Measurements from ENCODE around the gene NRBP1. TPM values are rescaled to one million over a fixed set of nuclear protein-coding genes. Genes with fewer than 3 reads are reported as not detected.

NRBP1 gene
- total RNA-seq, 3 donors from 2014 or later: 68.4 to 104 (median 87.6) TPM

- intact Hi-C loops (cut with DNase I, micrococcal nuclease): no loop called here
- no peaks in the 10 kb centered on the region for H3K9me3 ChIP-seq
- DNase-seq: no peak
- ATAC-seq: no peak
- H3K4me3 ChIP-seq: no peak overlapping the region
- TF ChIP-seq CTCF (IDR thresholded peaks at IDR 0.05): no peak
- H3K36me3 ChIP-seq (ENCODE audit: low read depth): no peaks in the 10 kb centered on the region
- H3K4me1 ChIP-seq (ENCODE audit: low read depth): peaks cover 7% of the 10 kb centered on the region
Measured at GRCh38 chr2:27485496-27485895, 57.1 kb downstream of the NRBP1 start.

- no peak for TF ChIP-seq CTCF (IDR thresholded peaks at IDR 0.05)
- peak; percentile 4 for ATAC-seq
- Histone ChIP-seq H3K36me3 (ENCODE audit: low read depth) (no peaks in the 10 kb centered on the region), H3K4me1 (ENCODE audit: low read depth) (peaks cover 7% of the 10 kb centered on the region), H3K9me3 (no peaks in the 10 kb centered on the region), H3K4me3 (peak overlapping the region; percentile 11)
- intact Hi-C loops (cut with DNase I, micrococcal nuclease): no loop called here
- peak in 1 of 3 donors; percentile 19 for DNase-seq
Measured at GRCh38 chr2:27489118-27489497, 60.7 kb downstream of the NRBP1 start.

GRCh38 chr2:27489498-27490397 lies 61.3 kb downstream of the NRBP1 start, which contains the start of gene IFT172:
TSS of gene IFT172 (minus strand) at chr2:27489743. CDS start at chr2:27489653, 90 bp downstream.
- Histone ChIP-seq H3K4me1 (ENCODE audit: low read depth) (peaks cover 7% of the 10 kb centered on the region), H3K9me3 (no peaks in the 10 kb centered on the region), H3K4me3 (peak within 1 kb of the TSS; percentile 11), H3K36me3 (ENCODE audit: low read depth) (no peaks in the 10 kb centered on the region)
- DNase-seq (peak; percentile 99 to 100 (median 100)), ATAC-seq (peak; percentile 99)
- intact Hi-C loops (cut with DNase I, micrococcal nuclease): no loop called here
- TF ChIP-seq CTCF (IDR thresholded peaks at IDR 0.05): no peak

Other genes with a start within 250 kb of the NRBP1 start
- 10 to 100 TPM; 82.0 to 88.8 (median 85.2) TPM for gene ATRAID, start 216.6 kb upstream of the NRBP1 start, total RNA-seq
- 10 to 100 TPM; 27.7 to 34.8 (median 30.0) TPM for gene SLC5A6, start 216.4 kb upstream of the NRBP1 start, total RNA-seq
- 10 to 100 TPM; 22.7 to 29.8 (median 24.7) TPM for gene CAD, start 211.3 kb upstream of the NRBP1 start, total RNA-seq
- under 1 TPM in 1 of 3 donors, not detected in 2; 0.12 TPM for gene SLC30A3, start 165.6 kb upstream of the NRBP1 start, total RNA-seq
- gene DNAJC5G, start 153.2 kb upstream of the NRBP1 start, total RNA-seq: under 1 TPM in 1 of 3 donors, not detected in 2; 0.47 TPM
- under 1 TPM in 1 of 3 donors, not detected in 2; 0.43 TPM for gene TRIM54, start 146.2 kb upstream of the NRBP1 start, total RNA-seq
- gene UCN, start 120.2 kb upstream of the NRBP1 start, total RNA-seq: 1 to 10 TPM in 1 of 3 donors, under 1 TPM in 2; 0.52 to 1.2 (median 0.92) TPM
- gene MPV17, start 105.5 kb upstream of the NRBP1 start, total RNA-seq: 10 to 100 TPM; 39.5 to 49.0 (median 41.9) TPM
- 10 to 100 TPM; 53.7 to 83.5 (median 56.9) TPM for gene GTF3C2, start 71.9 kb upstream of the NRBP1 start, total RNA-seq
- gene EIF2B4, start 58.3 kb upstream of the NRBP1 start, total RNA-seq: 10 to 100 TPM; 31.4 to 59.9 (median 34.0) TPM
- 10 to 100 TPM; 85.5 to 94.4 (median 91.0) TPM for gene SNX17, start 58.0 kb upstream of the NRBP1 start, total RNA-seq
- gene ZNF513, start 47.9 kb upstream of the NRBP1 start, total RNA-seq: 10 to 100 TPM; 22.6 to 32.0 (median 25.4) TPM
- gene PPM1G, start 19.0 kb upstream of the NRBP1 start, total RNA-seq: 10 to 100 TPM; 53.4 to 64.1 (median 59.6) TPM
- 10 to 100 TPM; 43.9 to 93.4 (median 85.1) TPM for gene KRTCAP3, start 13.8 kb downstream of the NRBP1 start, total RNA-seq
- 10 to 100 TPM; 54.4 to 93.7 (median 62.4) TPM for gene IFT172, start 61.1 kb downstream of the NRBP1 start, total RNA-seq
- gene FNDC4, start 66.6 kb downstream of the NRBP1 start, total RNA-seq: 1 to 10 TPM in 2 of 3 donors, under 1 TPM in 1; 0.64 to 3.1 (median 1.7) TPM
- under 1 TPM in 1 of 3 donors, not detected in 2; 0.29 TPM for gene GCKR, start 68.2 kb downstream of the NRBP1 start, total RNA-seq
- gene ZNF512, start 154.4 kb downstream of the NRBP1 start, total RNA-seq: 10 to 100 TPM; 14.4 to 37.8 (median 19.7) TPM
- gene CCDC121, start 200.4 kb downstream of the NRBP1 start, total RNA-seq: 1 to 10 TPM; 1.9 to 4.0 (median 2.9) TPM
- 10 to 100 TPM; 23.3 to 27.8 (median 25.2) TPM for gene GPN1, start 200.4 kb downstream of the NRBP1 start, total RNA-seq
- gene SUPT7L, start 235.0 kb downstream of the NRBP1 start, total RNA-seq: 10 to 100 TPM; 19.5 to 30.3 (median 28.1) TPM
- 10 to 100 TPM; 14.8 to 15.8 (median 15.5) TPM for gene SLC4A1AP, start 235.3 kb downstream of the NRBP1 start, total RNA-seq